Loucy (cell line): ENCODE measurements around the gene RSRC1.

Experiments used
- CTCF ChIP-seq: fragments of 200-600 bp; sonication (generic); conservative IDR thresholded peaks from 2 replicates; pipeline ENCODE4 v1.5.1; 2014; ENCODE audit warnings: mild to moderate bottlenecking, antibody characterized with exemption, low read length
- EZH2phosphoT487 ChIP-seq: fragments of 200-600 bp; IDR thresholded peaks from 2 replicates; pipeline ENCODE4 v1.6.1; 2018; ENCODE audit warnings: antibody characterized with exemption, mild to moderate bottlenecking, moderate library complexity, borderline replicate concordance

- no peak for TF ChIP-seq CTCF
- no peak for TF ChIP-seq EZH2phosphoT487
Observed at GRCh38 chr3:158105119-158105709, 4.7 kb upstream of the RSRC1 start.
